HCT116 (cell line): ENCODE data around the gene TMEM238.

Experiments
- CTCF ChIP-seq, 3 experiments: fragments of 200-600 bp in 1 of 3; sonication (generic) in 1 of 3; IDR thresholded peaks in 2 of 3; conservative IDR thresholded peaks in 1 of 3; 2 replicates each; pipeline ENCODE4 v1.5.1; 2012 to 2017; ENCODE audit warnings: low read depth in 2 of 3, low read length in 2 of 3, antibody characterized with exemption in 1 of 3, borderline replicate concordance in 1 of 3, control low read depth in 1 of 3, mild to moderate bottlenecking in 1 of 3, mixed read lengths in 1 of 3, mixed run types in 1 of 3, moderate library complexity in 1 of 3; ENCODE audit not compliant: insufficient read depth in 1 of 3
- EGR1 ChIP-seq: IDR thresholded peaks from 2 replicates; pipeline ENCODE4 v1.6.1; 2012; ENCODE audit warnings: low read depth
- POLR2A ChIP-seq: IDR thresholded peaks from 2 replicates; pipeline ENCODE4 v1.7.0; 2011; ENCODE audit warnings: borderline replicate concordance; ENCODE audit not compliant: insufficient read depth, insufficient read length; ENCODE audit errors: extremely low read depth
- TF ChIP-seq, protein P1 (sequence below): IDR thresholded peaks from 2 replicates; pipeline ENCODE4 v1.6.1; 2011; ENCODE audit warnings: mild to moderate bottlenecking, low read length, moderate library complexity; ENCODE audit not compliant: insufficient replicate concordance; ENCODE audit errors: extremely low read depth

DNA sequence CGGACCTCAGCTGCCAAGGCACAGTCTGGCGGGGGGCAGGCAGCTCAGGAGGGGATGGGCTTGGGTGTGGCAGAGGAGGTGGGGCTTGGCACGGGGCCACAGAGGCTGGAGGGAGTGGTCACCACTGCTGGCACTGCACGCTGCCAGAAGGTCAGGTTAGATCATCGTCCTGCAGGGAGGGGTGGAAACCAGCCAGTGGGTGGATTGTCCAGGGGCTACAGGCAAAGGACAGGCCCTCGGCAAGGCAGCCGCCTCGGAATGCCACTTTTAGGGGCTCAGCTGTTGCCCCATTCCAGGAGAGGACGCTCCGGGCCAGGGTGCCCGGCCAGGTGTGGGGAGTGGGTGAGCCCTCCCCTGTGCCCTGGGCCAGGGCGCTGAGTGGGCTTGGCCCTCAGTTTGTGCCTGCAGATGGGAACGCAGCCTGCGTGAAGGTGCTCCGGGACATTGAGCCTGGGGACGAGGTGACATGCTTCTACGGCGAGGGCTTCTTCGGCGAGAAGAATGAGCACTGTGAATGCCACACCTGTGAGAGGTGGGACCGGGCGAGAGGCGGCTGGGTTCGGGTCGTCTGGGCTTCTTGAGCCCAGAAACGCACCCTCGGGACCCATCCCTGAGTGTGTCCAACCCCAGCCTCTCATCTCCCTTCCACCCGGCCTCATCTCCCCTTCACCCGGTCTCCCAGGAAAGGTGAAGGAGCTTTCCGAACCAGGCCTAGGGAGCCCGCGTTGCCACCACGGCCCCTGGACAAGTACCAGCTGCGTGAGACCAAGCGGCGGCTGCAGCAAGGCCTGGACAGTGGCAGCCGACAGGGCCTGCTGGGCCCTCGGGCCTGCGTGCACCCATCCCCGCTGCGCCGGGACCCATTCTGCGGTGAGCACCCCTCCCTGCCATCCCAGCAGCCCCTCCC, 38.0 kb downstream of the TMEM238 start:
- TF ChIP-seq, protein P1, sequence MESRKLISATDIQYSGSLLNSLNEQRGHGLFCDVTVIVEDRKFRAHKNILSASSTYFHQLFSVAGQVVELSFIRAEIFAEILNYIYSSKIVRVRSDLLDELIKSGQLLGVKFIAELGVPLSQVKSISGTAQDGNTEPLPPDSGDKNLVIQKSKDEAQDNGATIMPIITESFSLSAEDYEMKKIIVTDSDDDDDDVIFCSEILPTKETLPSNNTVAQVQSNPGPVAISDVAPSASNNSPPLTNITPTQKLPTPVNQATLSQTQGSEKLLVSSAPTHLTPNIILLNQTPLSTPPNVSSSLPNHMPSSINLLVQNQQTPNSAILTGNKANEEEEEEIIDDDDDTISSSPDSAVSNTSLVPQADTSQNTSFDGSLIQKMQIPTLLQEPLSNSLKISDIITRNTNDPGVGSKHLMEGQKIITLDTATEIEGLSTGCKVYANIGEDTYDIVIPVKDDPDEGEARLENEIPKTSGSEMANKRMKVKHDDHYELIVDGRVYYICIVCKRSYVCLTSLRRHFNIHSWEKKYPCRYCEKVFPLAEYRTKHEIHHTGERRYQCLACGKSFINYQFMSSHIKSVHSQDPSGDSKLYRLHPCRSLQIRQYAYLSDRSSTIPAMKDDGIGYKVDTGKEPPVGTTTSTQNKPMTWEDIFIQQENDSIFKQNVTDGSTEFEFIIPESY, result no peak
- no peak for TF ChIP-seq POLR2A
- no peak for TF ChIP-seq CTCF (IDR thresholded peaks at IDR 0.05 in 2 of 3, conservative IDR thresholded peaks at IDR 0.05 in 1 of 3; ENCODE audit: borderline replicate concordance in 1 of 3, insufficient read depth in 1 of 3, low read depth in 2 of 3, low read length in 2 of 3)
- TF ChIP-seq EGR1, result no peak
